ENCODE results near the gene FOXK1.

The FOXK1 gene

DNA sequence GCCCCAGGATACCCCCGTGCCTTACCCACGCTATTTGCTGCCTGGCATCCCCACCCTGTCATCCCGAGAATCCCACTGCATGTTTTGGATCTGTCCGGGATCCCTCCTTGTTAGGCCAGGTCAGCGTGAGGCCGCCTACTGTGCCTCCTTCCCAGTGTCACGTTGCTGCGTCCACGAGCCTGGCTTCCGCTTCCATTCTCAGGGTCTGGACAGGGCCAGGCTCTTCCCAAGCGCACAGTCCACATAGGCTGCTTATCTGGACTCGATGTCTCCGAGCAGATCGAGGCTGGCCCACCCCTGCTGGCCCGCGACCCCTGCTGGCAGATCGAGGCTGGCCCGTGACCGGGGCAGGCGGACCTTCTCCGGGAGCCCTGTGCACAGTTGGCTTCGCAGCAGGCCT is 27.1 kb downstream of the FOXK1 start:
- Mint-ChIP-seq H3K27me3 (no peaks in the 10 kb centered on the region), H3K27ac (ENCODE audit: low read depth) (no peak overlapping the region)

DNA sequence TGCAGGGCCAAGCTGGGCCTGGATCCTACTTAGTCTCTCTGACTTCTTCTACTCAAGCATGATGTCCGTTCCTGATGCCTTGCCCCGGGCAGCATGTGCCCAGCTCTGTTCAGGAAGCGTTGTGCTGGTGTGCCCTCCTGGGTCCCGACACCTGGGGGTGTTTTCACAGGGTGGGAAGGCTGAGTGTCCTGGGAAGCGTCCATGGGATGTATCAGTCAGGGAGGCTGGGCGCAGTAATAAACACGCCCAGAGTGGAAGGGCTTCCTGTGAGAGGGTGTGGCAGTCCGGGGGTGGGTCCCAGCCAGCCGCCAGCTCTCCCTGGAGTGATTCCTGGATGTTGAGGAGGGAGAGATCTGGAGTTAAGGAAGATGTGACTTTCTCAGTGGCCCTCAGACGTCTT is 29.0 kb downstream of the FOXK1 start:
- ATAC-seq (replicated peaks; ENCODE audit: extremely low read depth, poor library complexity, severe bottlenecking): no peak
- Mint-ChIP-seq H3K36me3 (ENCODE audit: insufficient read depth) (peaks cover 6% of the 10 kb centered on the region), H3K4me3 (peak overlapping the region; percentile 33), H3K9me3 (no peaks in the 10 kb centered on the region), H3K27me3 (no peaks in the 10 kb centered on the region), H3K27ac (ENCODE audit: low read depth) (peak overlapping the region; percentile 91), H3K4me1 (peaks cover 46% of the 10 kb centered on the region)
- DNase-seq (ENCODE audit: low spot score in 2 of 2): no peak

More for the DNA sequence above, 27.1 kb downstream of the FOXK1 start:
- DNase-seq (ENCODE audit: low spot score in 2 of 2): no peak
- Mint-ChIP-seq H3K9me3 (no peaks in the 10 kb centered on the region), H3K4me3 (no peak overlapping the region), H3K36me3 (ENCODE audit: insufficient read depth) (peaks cover 5% of the 10 kb centered on the region), H3K4me1 (peaks cover 38% of the 10 kb centered on the region)
- ATAC-seq (replicated peaks; ENCODE audit: extremely low read depth, poor library complexity, severe bottlenecking): no peak

DNA sequence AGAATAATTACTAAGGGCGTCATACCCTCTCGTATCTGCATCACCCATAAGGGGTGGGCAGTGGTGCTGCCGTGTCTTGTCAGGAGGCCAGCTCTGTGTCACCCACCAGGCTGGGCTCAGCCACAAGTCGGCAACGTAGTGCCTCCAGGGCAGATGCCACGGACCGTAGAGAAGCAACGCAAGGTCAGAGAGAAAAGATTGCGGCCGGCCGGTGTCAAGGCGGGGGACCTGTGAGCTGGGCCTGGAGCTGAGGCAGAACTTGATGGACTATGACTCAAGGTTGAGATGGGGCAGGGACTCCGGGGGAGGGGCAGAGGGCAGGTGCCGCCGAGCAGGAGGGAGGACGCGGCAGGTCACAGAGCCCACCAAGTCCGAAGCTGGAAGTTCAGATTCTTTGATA is 29.5 kb downstream of the FOXK1 start:
- Mint-ChIP-seq H3K4me1 (peaks cover 51% of the 10 kb centered on the region), H3K27ac (ENCODE audit: low read depth) (peak overlapping the region; percentile 91)
- no peak for ATAC-seq (replicated peaks; ENCODE audit: extremely low read depth, poor library complexity, severe bottlenecking)

DNA sequence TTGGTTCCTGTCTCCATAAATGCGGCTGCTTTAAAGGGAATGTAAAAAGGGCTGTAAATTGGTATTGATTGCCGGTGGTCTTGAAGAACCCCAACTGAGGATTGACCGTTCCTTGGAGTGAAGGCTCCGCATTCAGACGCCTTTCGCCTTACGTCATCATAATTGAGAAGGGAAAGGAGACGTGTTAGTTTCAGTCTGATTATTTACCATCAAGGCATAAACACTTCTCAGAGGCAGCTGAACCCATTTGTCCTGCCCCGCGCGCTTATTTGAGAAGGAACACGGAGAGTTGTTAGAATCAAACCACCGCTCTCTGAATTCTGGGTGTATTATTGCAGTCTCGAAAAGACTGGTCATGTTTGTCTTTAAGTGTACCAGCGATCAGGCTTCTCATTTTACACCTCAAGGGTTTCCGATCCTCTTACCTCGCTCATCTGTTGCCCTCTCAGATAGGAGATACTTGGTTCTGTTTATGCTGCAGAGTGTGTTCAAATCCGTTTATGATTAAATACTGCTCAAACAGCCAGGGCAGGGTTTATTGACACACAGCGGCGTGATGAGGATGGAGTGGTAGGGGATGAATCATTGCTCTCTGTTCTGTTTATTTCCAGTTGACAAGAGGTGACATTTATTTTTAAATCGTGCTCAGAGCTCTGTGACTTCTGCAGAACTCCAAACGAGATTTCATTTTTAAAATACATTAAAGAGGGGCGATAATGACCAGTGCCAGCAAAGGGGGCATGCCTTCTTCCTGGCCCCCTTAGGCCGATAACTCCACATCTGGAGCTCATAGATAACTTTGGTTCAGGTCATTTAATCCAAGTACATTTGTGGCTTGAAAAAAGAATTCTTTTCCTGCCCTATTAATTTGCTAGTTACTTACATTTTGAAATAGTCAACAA is 30.4 kb downstream of the FOXK1 start:
- H3K9me3 Mint-ChIP-seq: no peaks in the 10 kb centered on the region
- H3K4me1 Mint-ChIP-seq: peaks cover 54% of the 10 kb centered on the region
- DNase-seq (ENCODE audit: low spot score in 2 of 2) (no peak), ATAC-seq (replicated peaks; ENCODE audit: extremely low read depth, poor library complexity, severe bottlenecking) (peak; percentile 65)
- H3K27me3 Mint-ChIP-seq: no peaks in the 10 kb centered on the region
- peak overlapping the region; percentile 91 for H3K27ac Mint-ChIP-seq (ENCODE audit: low read depth)
- H3K4me3 Mint-ChIP-seq: peak overlapping the region; percentile 33
- H3K36me3 Mint-ChIP-seq (ENCODE audit: insufficient read depth): peaks cover 8% of the 10 kb centered on the region

More for the DNA sequence above, 29.5 kb downstream of the FOXK1 start:
- Mint-ChIP-seq H3K4me3 (peak overlapping the region; percentile 33), H3K9me3 (no peaks in the 10 kb centered on the region), H3K36me3 (ENCODE audit: insufficient read depth) (peaks cover 6% of the 10 kb centered on the region), H3K27me3 (no peaks in the 10 kb centered on the region)
- DNase-seq (ENCODE audit: low spot score in 2 of 2): no peak

DNA sequence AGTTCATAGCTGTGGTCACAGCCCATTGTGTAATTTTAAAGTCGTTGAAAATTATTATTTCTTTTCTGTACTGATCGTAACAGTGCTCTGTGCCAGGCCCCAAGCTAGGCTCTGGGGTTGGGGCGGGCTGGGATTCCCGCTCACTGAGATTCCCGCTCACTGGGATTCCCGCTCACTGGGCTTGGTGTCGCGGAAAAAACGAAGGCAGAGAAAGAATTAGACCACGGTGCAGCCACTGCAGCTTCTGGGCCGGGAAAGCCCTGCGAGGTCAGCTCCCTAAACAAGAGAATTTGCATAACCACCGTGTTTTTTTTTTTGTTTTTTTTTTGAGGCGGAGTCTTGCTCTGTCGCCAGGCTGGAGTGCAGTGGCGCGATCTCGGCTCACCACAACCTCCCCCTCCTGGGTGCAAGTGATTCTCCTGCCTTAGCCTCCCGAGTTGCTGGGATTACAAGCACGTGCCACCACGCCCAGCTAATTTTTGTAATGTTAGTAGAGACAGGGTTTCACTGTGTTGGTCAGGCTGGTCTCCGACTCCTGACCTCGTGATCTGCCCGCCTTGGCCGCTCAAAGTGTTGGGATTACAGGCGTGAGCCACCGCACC is 31.2 kb downstream of the FOXK1 start:
- Mint-ChIP-seq H3K4me1 (peaks cover 60% of the 10 kb centered on the region), H3K36me3 (ENCODE audit: insufficient read depth) (peaks cover 6% of the 10 kb centered on the region), H3K9me3 (no peaks in the 10 kb centered on the region), H3K4me3 (no peak overlapping the region), H3K27ac (ENCODE audit: low read depth) (no peak overlapping the region), H3K27me3 (no peaks in the 10 kb centered on the region)
- no peak for DNase-seq (ENCODE audit: low spot score in 2 of 2)
- ATAC-seq (replicated peaks; ENCODE audit: extremely low read depth, poor library complexity, severe bottlenecking): no peak

DNA sequence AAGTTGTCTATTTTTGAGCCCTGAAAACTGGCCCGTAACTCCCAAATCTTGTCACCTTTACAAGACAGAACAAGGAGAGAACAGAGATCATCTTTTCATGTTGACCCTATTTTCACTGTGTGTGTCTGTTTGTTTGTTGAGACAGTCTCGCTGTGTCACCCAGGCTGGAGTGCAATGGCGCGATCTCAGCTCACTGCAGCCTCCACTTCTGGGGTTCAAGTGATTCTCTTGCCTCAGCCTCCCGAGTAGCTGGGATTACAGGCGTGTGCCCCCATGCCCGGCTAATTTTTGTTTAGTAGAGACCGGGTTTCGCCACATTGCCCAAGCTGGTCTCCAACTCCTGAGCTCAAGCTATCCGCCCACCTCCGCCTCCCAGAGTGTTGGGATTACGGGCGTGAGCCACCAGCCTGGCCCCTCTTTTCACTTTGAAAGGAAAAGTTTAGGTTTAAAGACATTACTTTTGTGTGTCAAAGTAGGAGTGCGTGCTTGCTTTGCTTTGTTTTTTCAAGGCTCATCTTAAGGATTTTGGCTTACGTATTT is 32.1 kb downstream of the FOXK1 start:
- no peak for DNase-seq (ENCODE audit: low spot score in 2 of 2)
- Mint-ChIP-seq H3K27ac (ENCODE audit: low read depth) (peak overlapping the region; percentile 10), H3K36me3 (ENCODE audit: insufficient read depth) (peaks cover 6% of the 10 kb centered on the region), H3K27me3 (no peaks in the 10 kb centered on the region), H3K4me3 (no peak overlapping the region), H3K9me3 (no peaks in the 10 kb centered on the region), H3K4me1 (peaks cover 66% of the 10 kb centered on the region)
- ATAC-seq (replicated peaks; ENCODE audit: extremely low read depth, poor library complexity, severe bottlenecking): no peak

DNA sequence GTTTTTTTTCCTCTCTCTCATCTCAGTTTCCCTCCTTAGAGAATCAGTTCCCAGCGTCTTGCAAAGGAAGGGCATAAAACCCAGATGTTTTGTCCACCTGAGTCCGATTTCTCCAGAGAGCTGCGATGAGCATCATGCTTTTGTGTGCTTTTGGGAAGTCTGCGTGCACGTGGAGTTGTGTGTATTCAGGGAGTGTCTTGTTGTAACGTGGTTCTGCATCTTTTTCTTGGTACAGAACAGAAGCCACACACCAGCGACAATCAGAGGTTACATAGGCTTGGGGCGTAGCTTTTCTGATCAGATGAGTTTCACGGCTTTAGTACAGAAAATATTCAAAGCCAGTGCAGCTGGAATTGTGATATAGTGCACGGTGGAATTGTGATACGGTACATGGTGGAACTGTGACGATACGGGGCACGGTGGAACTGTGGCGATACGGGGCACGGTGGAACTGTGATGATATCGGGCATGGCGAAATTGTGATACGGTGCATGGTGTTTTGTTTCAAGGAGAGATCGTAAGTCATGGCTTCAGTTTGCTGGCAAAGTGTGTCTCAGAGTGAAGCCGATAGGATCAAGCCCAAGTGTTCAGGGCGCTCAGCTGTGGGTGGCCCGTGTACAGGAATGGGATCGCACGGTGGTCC is 32.8 kb downstream of the FOXK1 start:
- ATAC-seq (replicated peaks; ENCODE audit: extremely low read depth, poor library complexity, severe bottlenecking) (no peak), DNase-seq (ENCODE audit: low spot score in 2 of 2) (no peak)
- no peak overlapping the region for H3K4me3 Mint-ChIP-seq
- no peak overlapping the region for H3K27ac Mint-ChIP-seq (ENCODE audit: low read depth)
- no peaks in the 10 kb centered on the region for H3K9me3 Mint-ChIP-seq
- H3K4me1 Mint-ChIP-seq: peaks cover 71% of the 10 kb centered on the region
- H3K27me3 Mint-ChIP-seq: no peaks in the 10 kb centered on the region
- H3K36me3 Mint-ChIP-seq (ENCODE audit: insufficient read depth): peaks cover 6% of the 10 kb centered on the region

DNA sequence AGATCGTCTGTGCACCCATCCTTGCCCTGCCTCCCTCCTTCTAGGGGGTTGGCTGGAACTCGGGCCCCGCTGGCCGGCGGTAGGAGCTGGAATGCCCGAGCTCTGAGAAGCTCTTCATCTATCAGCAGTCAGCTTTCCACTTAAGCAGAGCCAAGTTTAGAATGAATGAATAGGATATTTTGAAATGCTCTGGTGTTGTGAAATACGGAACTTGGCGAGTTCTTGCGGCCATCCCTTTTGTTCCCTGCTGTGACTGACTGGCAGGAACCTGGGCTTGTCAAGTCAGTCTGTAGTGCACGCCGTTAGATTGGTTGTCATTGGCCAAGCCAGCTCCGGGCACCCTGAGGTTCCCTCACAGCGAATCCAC is 33.3 kb downstream of the FOXK1 start:
- Mint-ChIP-seq H3K27ac (ENCODE audit: low read depth) (peak overlapping the region; percentile 65), H3K36me3 (ENCODE audit: insufficient read depth) (peaks cover 7% of the 10 kb centered on the region), H3K9me3 (no peaks in the 10 kb centered on the region), H3K4me3 (no peak overlapping the region), H3K4me1 (peaks cover 76% of the 10 kb centered on the region), H3K27me3 (no peaks in the 10 kb centered on the region)
- no peak for ATAC-seq (replicated peaks; ENCODE audit: extremely low read depth, poor library complexity, severe bottlenecking)
- no peak for DNase-seq (ENCODE audit: low spot score in 2 of 2)

DNA sequence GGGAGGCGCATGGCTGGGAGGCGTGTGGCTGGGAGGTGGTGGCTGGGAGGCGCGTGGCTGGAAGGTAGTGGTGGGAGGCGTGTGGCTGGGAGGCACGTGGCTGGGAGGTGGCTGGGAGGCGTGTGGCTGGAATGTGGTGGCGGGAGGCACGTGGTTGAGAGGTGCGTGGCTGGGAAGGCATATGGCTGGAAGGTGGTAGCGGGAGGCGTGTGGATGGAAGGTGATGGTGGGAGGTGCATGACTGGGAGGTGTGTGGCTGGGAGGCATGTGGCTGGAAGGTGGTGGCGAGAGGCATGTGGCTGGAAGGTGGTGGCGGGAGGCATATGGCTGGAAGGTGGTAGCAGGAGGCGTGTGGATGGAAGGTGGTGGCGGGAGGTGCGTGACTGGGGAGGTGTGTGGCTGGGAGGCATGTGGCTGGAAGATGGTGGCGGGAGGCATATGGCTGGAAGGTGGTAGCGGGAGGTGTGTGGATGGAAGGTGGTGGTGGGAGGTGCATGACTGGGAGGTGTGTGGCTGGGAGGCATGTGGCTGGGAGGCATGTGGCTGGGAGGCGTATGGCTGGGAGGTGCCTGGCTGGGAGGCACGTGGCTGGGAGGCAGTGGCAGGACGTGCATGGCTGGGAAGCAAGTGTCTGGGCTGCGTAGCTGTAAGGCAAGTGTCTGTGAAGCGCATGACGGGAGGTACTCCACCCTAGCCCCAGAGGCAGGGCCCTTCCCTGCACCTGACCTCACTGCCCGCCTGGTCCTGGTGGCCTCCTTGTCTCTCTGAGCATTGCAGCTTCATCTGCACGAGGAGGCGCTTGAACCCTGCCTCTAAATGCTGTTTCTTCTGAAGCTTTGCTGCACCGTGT is 35.1 kb downstream of the FOXK1 start:
- no peaks in the 10 kb centered on the region for H3K9me3 Mint-ChIP-seq
- no peak for ATAC-seq (replicated peaks; ENCODE audit: extremely low read depth, poor library complexity, severe bottlenecking)
- peaks cover 8% of the 10 kb centered on the region for H3K36me3 Mint-ChIP-seq (ENCODE audit: insufficient read depth)

DNA sequence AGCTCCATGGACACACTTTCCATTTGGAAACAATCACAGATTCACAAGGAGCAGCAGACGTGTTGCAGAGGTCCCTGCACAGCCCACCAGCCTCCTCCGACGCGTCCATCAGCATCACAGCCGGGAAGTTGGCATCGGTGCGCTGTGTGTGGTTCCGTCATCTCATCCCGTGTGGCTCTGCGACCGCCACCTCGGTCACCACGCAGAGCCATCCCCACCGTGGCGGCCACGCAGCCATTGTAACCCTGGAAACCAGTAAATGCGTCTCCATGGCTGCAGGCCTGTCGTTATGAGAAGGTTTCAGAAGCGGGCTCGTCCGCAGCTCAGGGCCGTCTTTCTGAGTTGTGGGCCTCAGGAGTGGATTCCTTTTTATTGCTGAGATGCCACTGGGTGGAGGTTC is 36.0 kb downstream of the FOXK1 start:
- peaks cover 12% of the 10 kb centered on the region for H3K36me3 Mint-ChIP-seq (ENCODE audit: insufficient read depth)
- no peak overlapping the region for H3K4me3 Mint-ChIP-seq
- H3K27me3 Mint-ChIP-seq: no peaks in the 10 kb centered on the region
- ATAC-seq (replicated peaks; ENCODE audit: extremely low read depth, poor library complexity, severe bottlenecking) (no peak), DNase-seq (ENCODE audit: low spot score in 2 of 2) (no peak)
- no peaks in the 10 kb centered on the region for H3K9me3 Mint-ChIP-seq
- peaks cover 58% of the 10 kb centered on the region for H3K4me1 Mint-ChIP-seq
- H3K27ac Mint-ChIP-seq (ENCODE audit: low read depth): no peak overlapping the region

More for the DNA sequence above, 35.1 kb downstream of the FOXK1 start:
- H3K4me1 Mint-ChIP-seq: peaks cover 65% of the 10 kb centered on the region
- DNase-seq (ENCODE audit: low spot score in 2 of 2): no peak
- no peak overlapping the region for H3K4me3 Mint-ChIP-seq
- peak overlapping the region; percentile 68 for H3K27ac Mint-ChIP-seq (ENCODE audit: low read depth)
- no peaks in the 10 kb centered on the region for H3K27me3 Mint-ChIP-seq

DNA sequence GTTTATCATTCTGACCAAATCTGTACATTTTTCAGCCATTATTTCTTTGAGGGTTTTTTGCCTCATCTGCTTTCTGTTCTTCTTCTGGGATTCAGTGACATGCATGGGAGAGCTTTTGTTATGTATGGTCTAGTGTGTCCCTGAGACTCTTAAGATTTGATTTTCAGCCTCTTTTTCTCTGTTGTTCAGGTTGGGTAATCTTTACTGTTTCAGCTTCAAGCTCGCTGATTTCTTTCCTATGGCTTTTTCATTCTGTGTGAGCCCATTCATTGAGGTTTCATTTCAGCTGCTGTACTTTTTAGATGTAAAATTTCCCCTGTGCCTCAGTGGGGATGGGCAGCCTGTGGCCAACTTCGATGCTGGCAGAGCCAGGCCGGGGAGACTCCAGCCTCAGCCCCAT is 38.1 kb downstream of the FOXK1 start:
- Mint-ChIP-seq H3K4me3 (no peak overlapping the region), H3K27me3 (no peaks in the 10 kb centered on the region), H3K36me3 (ENCODE audit: insufficient read depth) (peaks cover 15% of the 10 kb centered on the region), H3K4me1 (peaks cover 71% of the 10 kb centered on the region), H3K27ac (ENCODE audit: low read depth) (peak overlapping the region; percentile 71), H3K9me3 (no peaks in the 10 kb centered on the region)
- no peak for ATAC-seq (replicated peaks; ENCODE audit: extremely low read depth, poor library complexity, severe bottlenecking)
- no peak for DNase-seq (ENCODE audit: low spot score in 2 of 2)

DNA sequence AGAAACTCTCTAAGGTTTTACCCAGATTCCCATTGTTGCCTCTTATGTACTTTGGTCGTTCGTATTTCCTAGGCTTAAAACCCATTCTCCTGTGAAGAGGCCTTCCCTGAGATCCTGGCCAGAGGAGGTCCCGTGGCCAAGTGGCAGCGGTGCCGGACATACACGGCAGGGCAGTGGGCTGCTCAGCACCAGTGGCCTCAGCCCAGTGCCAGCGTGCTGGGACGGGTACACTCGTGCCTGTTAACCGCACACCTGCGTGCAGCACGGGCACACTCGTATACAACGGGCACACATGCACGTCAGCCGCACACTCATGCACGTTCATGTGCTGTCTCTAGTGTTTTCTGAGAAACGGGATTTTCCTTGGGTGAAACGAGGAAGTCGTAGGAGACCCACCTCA is 40.2 kb downstream of the FOXK1 start:
- Mint-ChIP-seq H3K9me3 (no peaks in the 10 kb centered on the region), H3K27me3 (no peaks in the 10 kb centered on the region), H3K27ac (ENCODE audit: low read depth) (no peak overlapping the region), H3K4me1 (peaks cover 59% of the 10 kb centered on the region), H3K36me3 (ENCODE audit: insufficient read depth) (peaks cover 15% of the 10 kb centered on the region), H3K4me3 (no peak overlapping the region)
- ATAC-seq (replicated peaks; ENCODE audit: extremely low read depth, poor library complexity, severe bottlenecking): no peak
- no peak for DNase-seq (ENCODE audit: low spot score in 2 of 2)
